Fibroblast of villous mesenchyme (primary cell): ENCODE results near the gene FCRL4. TPM values are rescaled to one million over a fixed set of nuclear protein-coding genes. Genes with fewer than 3 reads are reported as not detected.

Experiments
- DNase-seq: peaks from one replicate; pipeline ENCODE4 v3.0.0-alpha.2; 2010; ENCODE audit warnings: low read depth
- H3K4me3 ChIP-seq: 2 replicates; pipeline ENCODE4 v1.5.1; 2011; ENCODE audit warnings: low read depth, mild to moderate bottlenecking, low read length
- total RNA-seq: library from RNA; depleted of rRNA; stranded (reverse); fragments of >200 nt; gene quantifications from 2 replicates; pipeline ENCODE4 v1.2.3, GENCODE V29; 2012
- TF ChIP-seq, protein P1 (sequence below): IDR thresholded peaks from 2 replicates; pipeline ENCODE4 v1.5.1; 2012; ENCODE audit warnings: low read depth, mild to moderate bottlenecking, low read length; ENCODE audit not compliant: insufficient read depth

FCRL4 gene
- total RNA-seq, 1 donor: not detected

DNA sequence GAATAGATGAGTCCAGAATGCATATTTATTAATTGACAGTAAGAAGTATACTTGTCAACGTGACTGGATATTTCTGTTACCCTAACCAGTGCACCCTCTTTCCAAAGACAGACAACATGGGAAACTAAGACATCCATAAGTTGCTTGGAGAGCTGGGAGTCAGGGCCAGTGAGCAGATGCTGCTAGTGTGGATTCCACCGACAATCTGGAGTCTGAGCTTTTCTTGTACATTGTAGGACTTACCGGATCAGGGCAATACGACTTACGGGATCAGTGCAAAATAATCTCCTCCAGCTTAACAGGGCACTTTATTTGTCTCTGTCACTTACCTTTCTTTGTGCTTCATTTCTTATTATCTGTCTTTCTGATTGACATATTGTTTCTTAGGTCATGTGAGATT, 24.6 kb upstream of the FCRL4 start:
- no peak for DNase-seq
- TF ChIP-seq, protein P1, sequence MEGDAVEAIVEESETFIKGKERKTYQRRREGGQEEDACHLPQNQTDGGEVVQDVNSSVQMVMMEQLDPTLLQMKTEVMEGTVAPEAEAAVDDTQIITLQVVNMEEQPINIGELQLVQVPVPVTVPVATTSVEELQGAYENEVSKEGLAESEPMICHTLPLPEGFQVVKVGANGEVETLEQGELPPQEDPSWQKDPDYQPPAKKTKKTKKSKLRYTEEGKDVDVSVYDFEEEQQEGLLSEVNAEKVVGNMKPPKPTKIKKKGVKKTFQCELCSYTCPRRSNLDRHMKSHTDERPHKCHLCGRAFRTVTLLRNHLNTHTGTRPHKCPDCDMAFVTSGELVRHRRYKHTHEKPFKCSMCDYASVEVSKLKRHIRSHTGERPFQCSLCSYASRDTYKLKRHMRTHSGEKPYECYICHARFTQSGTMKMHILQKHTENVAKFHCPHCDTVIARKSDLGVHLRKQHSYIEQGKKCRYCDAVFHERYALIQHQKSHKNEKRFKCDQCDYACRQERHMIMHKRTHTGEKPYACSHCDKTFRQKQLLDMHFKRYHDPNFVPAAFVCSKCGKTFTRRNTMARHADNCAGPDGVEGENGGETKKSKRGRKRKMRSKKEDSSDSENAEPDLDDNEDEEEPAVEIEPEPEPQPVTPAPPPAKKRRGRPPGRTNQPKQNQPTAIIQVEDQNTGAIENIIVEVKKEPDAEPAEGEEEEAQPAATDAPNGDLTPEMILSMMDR: no peak

DNA sequence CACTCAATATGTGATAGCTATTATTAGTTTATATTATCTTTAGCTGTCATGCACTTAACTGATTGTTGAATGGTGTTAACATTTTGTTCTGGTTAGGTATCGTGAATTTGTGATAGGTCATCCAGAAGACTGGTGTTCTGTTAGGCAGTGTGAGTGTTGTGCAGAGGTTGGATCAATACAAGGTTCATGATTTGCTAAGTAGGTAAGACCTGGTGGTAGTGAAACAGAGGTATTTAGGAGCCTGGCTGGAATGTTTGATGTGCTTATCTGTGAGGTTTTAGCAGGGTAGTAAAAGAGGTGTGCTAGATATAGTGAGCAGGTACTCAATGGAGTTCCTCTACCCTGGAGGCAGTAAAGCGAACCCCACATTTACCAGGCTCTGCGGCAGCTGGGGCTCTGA, 20.3 kb upstream of the FCRL4 start:
- TF ChIP-seq, protein P1: no peak
- DNase-seq: no peak
- no peak overlapping the region for H3K4me3 ChIP-seq

More for the DNA sequence above, 24.6 kb upstream of the FCRL4 start:
- H3K4me3 ChIP-seq: no peak overlapping the region

DNA sequence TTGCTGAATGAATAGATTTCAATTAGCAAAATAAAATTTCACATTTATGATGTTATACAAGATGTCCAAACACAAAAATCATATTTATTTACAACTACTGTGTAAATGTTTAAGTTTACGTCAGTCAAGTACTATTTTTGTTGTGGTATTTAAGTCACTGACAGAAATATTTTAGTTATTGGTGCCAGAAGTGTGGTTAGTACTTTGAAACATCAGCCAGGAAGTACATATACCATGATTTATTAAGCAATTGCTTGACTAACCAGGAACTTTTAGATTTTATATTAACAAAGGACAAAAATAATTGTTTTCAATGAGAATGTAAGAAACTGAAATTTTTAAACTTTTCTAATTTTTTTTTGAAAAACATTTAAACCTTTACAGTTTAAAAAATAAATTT, 2.4 kb upstream of the FCRL4 start:
- no peak overlapping the region for H3K4me3 ChIP-seq
- TF ChIP-seq, protein P1: no peak
- no peak for DNase-seq

DNA sequence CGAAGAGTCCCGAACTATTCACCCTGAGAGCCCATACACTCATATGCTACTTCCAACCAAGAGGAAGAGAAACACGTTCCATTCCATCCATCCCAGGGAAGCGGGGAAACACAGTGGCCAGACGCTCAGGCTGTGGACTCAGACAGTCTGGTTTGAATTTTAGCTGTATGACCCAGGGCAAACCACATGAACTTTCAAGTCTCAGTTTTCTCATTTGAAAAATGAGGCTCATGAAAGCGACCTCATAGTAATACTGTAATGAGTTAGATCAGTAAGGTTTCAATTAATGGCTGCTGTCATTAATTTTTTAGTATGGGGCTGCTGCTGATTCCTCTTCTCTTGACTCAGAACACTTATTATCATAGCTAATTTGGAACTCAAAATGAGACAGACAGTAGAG, 1.5 kb downstream of the FCRL4 start:
- no peak for DNase-seq
- no peak overlapping the region for H3K4me3 ChIP-seq
- TF ChIP-seq, protein P1: no peak

DNA sequence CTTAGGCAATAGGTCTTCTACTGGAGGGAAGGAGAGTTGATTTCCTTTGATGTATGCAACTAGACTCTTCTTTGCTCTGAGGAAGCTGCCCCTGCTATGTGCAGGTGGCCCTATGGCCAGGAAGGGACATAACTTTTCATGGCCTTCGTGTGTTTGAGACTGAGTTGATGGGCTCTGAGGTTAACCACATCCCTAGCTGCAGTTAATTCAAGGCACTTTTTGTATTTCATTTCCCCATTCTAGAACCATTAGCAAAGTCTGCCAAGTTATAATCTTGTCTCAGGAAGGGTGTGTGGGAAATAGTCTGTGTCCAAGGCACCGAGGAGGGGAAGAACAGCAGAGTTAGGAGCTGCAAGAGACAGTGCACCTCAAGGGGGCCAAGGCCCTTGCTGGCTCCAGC, 2.5 kb downstream of the FCRL4 start:
- no peak overlapping the region for H3K4me3 ChIP-seq
- DNase-seq: no peak
- TF ChIP-seq, protein P1: no peak

DNA sequence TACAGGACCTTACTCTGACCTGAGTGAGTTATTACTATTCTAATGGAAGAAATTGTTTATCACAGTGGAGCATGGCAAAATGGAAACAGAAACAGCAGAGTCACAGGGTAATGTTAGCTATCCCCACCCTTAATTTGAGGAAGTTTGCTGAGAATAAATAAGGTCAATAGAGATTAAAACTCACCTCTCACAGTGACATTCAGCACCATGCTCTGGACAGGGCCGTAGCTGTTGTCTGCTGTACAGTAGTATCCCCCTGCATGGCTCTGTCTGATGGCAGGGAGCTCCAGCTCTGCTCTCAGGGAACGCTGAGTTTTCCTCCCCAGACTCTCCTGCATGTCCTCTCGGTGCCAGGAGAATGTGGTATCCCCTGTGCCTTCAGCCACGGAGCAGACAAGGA, 11.9 kb downstream of the FCRL4 start:
- no peak for DNase-seq

DNA sequence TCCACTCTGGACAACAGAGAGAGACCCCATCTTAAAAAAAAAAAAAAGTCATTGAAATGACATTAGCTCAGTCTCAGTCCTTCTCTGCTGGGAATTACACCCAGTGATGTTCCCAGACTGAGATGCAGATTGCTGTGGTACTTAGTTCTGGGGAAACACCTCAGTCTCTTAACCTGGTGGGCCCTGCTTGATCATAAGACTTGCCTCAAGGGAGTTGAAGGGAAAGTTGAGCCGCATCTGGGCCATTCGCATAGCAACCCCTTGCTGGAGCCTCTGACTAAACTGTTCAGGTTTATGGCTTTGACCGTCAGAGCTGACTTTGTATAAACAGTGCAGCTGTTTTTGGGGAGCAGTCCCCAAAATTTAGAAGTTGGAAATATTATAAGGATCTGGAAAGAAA, 13.4 kb downstream of the FCRL4 start:
- TF ChIP-seq, protein P1: no peak
- no peak overlapping the region for H3K4me3 ChIP-seq
- DNase-seq: no peak

More for the DNA sequence above, 11.9 kb downstream of the FCRL4 start:
- TF ChIP-seq, protein P1: no peak
- H3K4me3 ChIP-seq: no peak overlapping the region
